Psoas muscle (tissue), 8 donors: ENCODE measurements around the gene MED28. TPM values are rescaled to one million over a fixed set of nuclear protein-coding genes. Genes with fewer than 3 reads are reported as not detected.

Source experiments
- ATAC-seq, 4 donors: fragments of 200-7000 bp; cut with Tn5 transposase; one replicate each; pipeline ENCODE4 v1.9.1; 2020; ENCODE audit warnings: moderate library complexity in 3 of 4, mild to moderate bottlenecking in 2 of 4
- DNase-seq, 2 donors: peaks; one replicate each; pipeline ENCODE4 v3.0.0-alpha.2; 2020
- H3K27ac ChIP-seq: fragments of 200-600 bp; one replicate; pipeline ENCODE4 v1.8.0; 2022
- H3K27me3 ChIP-seq, 3 donors: fragments of 200-600 bp in 1 of 3; one replicate each; pipeline versions ENCODE4 v1.6.1 to v1.8.0; 2013 to 2022; ENCODE audit warnings: low read length in 2 of 3, mild to moderate bottlenecking in 2 of 3, moderate library complexity in 1 of 3; ENCODE audit not compliant: insufficient read depth in 3 of 3
- H3K36me3 ChIP-seq, 2 donors: fragments of 200-600 bp in 1 of 2; one replicate each; pipeline versions ENCODE4 v1.6.1 to v1.8.0; 2013 to 2022; ENCODE audit warnings: low read depth in 1 of 2, mild to moderate bottlenecking in 1 of 2, moderate library complexity in 1 of 2; ENCODE audit not compliant: insufficient read depth in 1 of 2
- H3K4me1 ChIP-seq: fragments of 200-600 bp; one replicate; pipeline ENCODE4 v1.8.0; 2022
- H3K4me3 ChIP-seq: fragments of 200-600 bp; one replicate; pipeline ENCODE4 v1.8.0; 2022; ENCODE audit warnings: mild to moderate bottlenecking
- H3K9me3 ChIP-seq: fragments of 200-600 bp; one replicate; pipeline ENCODE4 v1.8.0; 2022
- CTCF ChIP-seq: fragments of 200-600 bp; IDR thresholded peaks from one replicate; pipeline ENCODE4 v1.8.0; 2022; ENCODE audit warnings: antibody characterized with exemption
- WGBS, 3 donors: extraction: QIAGEN DNeasy Blood & Tissue Kit; methylation state at CpG; one replicate each; pipeline versions ENCODE4 v1.1.6 to v1.1.7; 2013; 5-methylcytosine and 5-hydroxymethylcytosine counted together
- intact Hi-C, 2 donors: fragments of 100-400 bp; cut with DNase I; formaldehyde crosslinking; loops; one replicate each; pipeline versions ENCODE4 v1.11.0 to v1.14.2; 2022
- polyA plus RNA-seq, 3 donors: library from polyadenylated mRNA; stranded (reverse); fragments of 200-250 nt; gene quantifications; one replicate each; pipeline ENCODE4 v1.2.3, GENCODE V29; 2013
- total RNA-seq, 4 donors: library from RNA; stranded (reverse); fragmentation: NEBNext Ultra II Directional in 2 of 4; extraction: Animal tissue kit (Norgen Biotek cat#: 25700) in 2 of 4; gene quantifications; one replicate each; pipeline versions ENCODE4 v1.2.1 to v1.2.4, GENCODE V29; 2021 to 2023
- donor health status: healthy with polysubstance abuse.
- donor health status: DM: no; HTN: no; CAD: no; lungs with moderate emphysema.
- donor health status: Bipolar disorder and iron deficiency.
- donor health status: healthy.
- donor health status: DM: yes; HTN: yes; CAD: no.
- donor health status: DM: no; HTN: no; CAD: no.
- donor health status: DM: no; HTN: no; CAD: no.
- donor health status: DM: yes; HTN: yes; CAD: no.

Gene MED28
- total and polyA plus RNA-seq, 7 donors: 27.2 to 58.3 (median 36.2) TPM

GRCh38 chr4:17623451-17624001, 9.1 kb downstream of the MED28 start:
- WGBS, 3 donors: 28 to 62% (median 33%) methylated on average over 7 of the region's 7 CpGs
- intact Hi-C loops: no loop called here
- no peak for TF ChIP-seq CTCF
- peaks cover 20 to 86% of the 10 kb centered on the region in 2 donors for H3K36me3 ChIP-seq
- no peaks in the 10 kb centered on the region for H3K9me3 ChIP-seq
- DNase-seq (peak in 1 of 2 donors; percentile 70), ATAC-seq (peak; percentile 14 to 60 (median 46))
- no peak overlapping the region for H3K4me3 ChIP-seq
- peak overlapping the region; percentile 83 for H3K27ac ChIP-seq
- H3K4me1 ChIP-seq: peaks cover 56% of the 10 kb centered on the region
- H3K27me3 ChIP-seq: no peaks in the 10 kb centered on the region

- no peak overlapping the region for H3K4me3 ChIP-seq
- H3K27me3 ChIP-seq: no peaks in the 10 kb centered on the region
- ATAC-seq: no peak
- 64 to 73% (median 72%) methylated on average over 2 of the region's 2 CpGs for WGBS, 3 donors
- H3K27ac ChIP-seq: peak overlapping the region; percentile 83
- no peak for DNase-seq
- intact Hi-C loops: no loop called here
- peaks cover 45% of the 10 kb centered on the region for H3K4me1 ChIP-seq
- peaks cover 20 to 99% of the 10 kb centered on the region in 2 donors for H3K36me3 ChIP-seq
- H3K9me3 ChIP-seq: no peaks in the 10 kb centered on the region
- TF ChIP-seq CTCF: no peak
These were observed 10.4 kb downstream of the MED28 start for GRCh38 chr4:17624821-17625220.

- TF ChIP-seq CTCF: no peak
- no peak for ATAC-seq
- peaks cover 7% of the 10 kb centered on the region for H3K4me1 ChIP-seq
- DNase-seq: no peak
- WGBS, 3 donors: 90 to 92% (median 91%) methylated on average over 4 of the region's 4 CpGs
- no peak overlapping the region for H3K4me3 ChIP-seq
- peaks cover 25 to 99% of the 10 kb centered on the region in 2 donors for H3K36me3 ChIP-seq
- no peaks in the 10 kb centered on the region for H3K27me3 ChIP-seq
- H3K27ac ChIP-seq: no peak overlapping the region
- intact Hi-C loops: loop anchor here in 1 of 2 donors (10.0 kb wide), 1 partner anchor 55 kb away; the partner anchor contains the start of gene LAP3
- no peaks in the 10 kb centered on the region for H3K9me3 ChIP-seq
These were observed 15.8 kb downstream of the MED28 start for GRCh38 chr4:17630228-17630627.

- H3K27ac ChIP-seq: no peak overlapping the region
- no peak for TF ChIP-seq CTCF
- intact Hi-C loops: loop anchor here in 1 of 2 donors (10.0 kb wide), 1 partner anchor 59 kb away; the partner anchor contains the start of gene LAP3
- DNase-seq (peak in 1 of 2 donors; percentile 19), ATAC-seq (no peak)
- H3K9me3 ChIP-seq: no peaks in the 10 kb centered on the region
- H3K27me3 ChIP-seq: no peaks in the 10 kb centered on the region
- H3K36me3 ChIP-seq: peaks cover 14 to 86% of the 10 kb centered on the region in 2 donors
- H3K4me1 ChIP-seq: no peaks in the 10 kb centered on the region
- no peak overlapping the region for H3K4me3 ChIP-seq
- 93 to 98% (median 96%) methylated on average over 9 of the region's 9 CpGs for WGBS, 3 donors
These were observed 19.2 kb downstream of the MED28 start for GRCh38 chr4:17633600-17633999.

- H3K4me1 ChIP-seq: no peaks in the 10 kb centered on the region
- WGBS, 3 donors: 96 to 98% (median 98%) methylated on average over 4 of the region's 4 CpGs
- TF ChIP-seq CTCF: no peak
- H3K36me3 ChIP-seq: peaks cover 14 to 71% of the 10 kb centered on the region in 2 donors
- no peak overlapping the region for H3K4me3 ChIP-seq
- no peaks in the 10 kb centered on the region for H3K9me3 ChIP-seq
- intact Hi-C loops: loop anchor here (5.0 to 10.0 kb wide), 3 partner anchors 60 to 172 kb away; partner anchors contain the start of gene LAP3 (in 1 of the 2)
- DNase-seq (no peak), ATAC-seq (no peak)
- no peak overlapping the region for H3K27ac ChIP-seq
- no peaks in the 10 kb centered on the region for H3K27me3 ChIP-seq
These were observed 20.6 kb downstream of the MED28 start for GRCh38 chr4:17635056-17635455.
